GM21528 (cell line): ENCODE measurements around the gene NF1.

Experiments used
- ATAC-seq: cut with Tn5 transposase; IDR thresholded peaks from one replicate; pipeline ENCODE4 v1.9.1; 2021; ENCODE audit warnings: mild to moderate bottlenecking, moderate library complexity; ENCODE audit not compliant: unreplicated experiment, low FRiP score

NF1 gene

DNA sequence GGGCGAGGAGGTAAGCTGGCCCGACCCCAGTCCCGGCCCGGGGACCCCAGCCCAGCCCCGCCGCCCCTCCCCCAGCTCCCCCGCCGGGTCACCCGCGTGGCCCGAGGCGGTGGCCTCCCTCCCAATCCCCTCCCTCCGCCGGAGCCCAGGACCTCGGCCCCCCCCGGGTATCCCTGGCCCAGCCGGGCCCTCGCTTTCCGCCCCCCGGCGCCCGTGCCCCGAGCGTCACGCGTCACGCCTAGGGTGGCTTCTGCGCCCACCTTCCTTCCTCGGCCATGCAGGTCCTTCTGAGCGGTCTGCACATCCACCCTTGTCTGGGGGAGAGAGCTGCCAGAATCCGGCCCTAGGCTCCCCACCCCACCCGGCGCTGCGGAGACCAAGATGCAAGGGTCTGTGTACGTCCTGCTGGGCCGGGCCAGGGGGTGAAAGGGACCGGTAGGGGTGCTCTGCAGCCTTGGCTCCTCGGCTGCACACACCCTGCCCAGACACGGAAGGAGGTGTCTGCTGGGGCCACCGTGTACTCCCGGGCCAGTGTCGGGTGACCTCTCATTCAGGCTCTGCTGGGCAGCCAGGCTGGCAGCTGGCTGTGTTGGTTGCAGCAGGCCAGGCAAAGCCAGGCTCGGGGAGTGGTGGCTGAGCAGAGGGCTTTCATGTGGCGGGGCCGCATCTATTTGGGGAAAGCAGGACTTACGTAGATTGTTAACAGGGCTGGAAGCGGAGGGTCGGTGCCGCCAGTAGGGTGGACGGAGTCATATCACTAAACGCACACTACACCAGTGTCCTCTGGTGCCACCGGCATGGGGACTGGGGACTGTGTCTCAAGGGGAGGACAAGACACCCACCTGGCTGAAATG, 297.5 kb downstream of the NF1 start:
- no peak for ATAC-seq

DNA sequence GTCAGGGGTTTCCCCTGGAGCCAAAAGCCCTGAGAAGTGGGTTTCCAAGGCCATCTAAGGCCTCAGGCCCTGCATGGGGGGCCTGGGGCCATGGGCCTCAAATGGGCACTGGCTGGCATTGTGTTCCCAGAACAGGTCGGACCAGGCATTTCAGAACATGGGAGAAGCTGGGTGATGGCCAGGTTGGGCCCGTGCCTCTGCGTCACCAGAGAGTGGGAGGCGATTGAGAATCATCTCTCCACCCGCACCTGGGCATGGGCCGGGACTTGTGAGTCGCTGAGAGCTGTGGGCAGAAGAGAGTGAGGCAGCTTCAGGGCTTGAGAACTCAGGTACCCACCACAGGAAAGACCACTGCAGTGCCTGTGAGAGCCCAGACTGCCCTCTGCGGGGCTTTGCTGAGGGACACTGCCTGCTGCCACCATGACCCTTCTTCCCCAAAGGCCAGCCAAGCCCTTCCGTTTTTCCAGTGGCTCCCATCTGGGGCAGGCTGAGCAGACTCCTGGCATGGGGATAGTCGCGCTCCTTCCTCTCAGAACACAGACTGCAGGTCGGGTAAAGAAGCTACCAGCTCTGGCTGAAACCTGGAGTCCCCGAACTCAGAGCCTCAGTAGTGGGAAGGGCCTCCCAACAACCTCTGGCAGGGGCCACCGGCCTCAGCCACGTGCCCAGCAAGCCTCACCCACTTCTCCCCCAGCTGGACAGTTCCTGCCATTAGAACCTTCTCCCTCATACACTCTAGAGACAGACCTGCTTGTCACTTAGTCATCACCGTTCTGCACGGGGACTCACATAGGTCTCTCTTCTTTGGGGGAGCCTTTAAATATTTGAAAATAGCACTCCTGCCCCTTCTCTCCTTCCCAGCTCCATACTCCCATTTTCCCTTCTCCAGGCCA, 298.3 kb downstream of the NF1 start:
- ATAC-seq = no peak

DNA sequence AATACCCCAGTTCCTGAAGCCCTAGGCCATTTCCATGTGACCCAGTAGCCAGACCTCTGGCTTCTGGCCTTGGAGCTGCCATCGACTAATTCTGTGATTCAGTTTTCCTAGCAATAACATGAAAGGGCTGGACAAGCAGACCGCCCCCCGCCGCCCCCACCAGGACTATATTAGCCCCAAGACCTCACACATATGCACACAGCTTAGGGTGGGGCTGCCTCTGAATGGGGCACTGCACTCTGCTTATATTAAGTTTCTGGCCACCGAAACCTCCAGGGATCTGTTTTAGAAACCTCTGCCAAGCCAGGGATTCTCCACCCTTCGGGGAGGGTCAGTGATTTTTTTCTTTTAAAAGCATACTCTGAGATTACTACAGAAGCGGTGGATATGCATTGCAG, 299.0 kb downstream of the NF1 start:
- no peak for ATAC-seq

DNA sequence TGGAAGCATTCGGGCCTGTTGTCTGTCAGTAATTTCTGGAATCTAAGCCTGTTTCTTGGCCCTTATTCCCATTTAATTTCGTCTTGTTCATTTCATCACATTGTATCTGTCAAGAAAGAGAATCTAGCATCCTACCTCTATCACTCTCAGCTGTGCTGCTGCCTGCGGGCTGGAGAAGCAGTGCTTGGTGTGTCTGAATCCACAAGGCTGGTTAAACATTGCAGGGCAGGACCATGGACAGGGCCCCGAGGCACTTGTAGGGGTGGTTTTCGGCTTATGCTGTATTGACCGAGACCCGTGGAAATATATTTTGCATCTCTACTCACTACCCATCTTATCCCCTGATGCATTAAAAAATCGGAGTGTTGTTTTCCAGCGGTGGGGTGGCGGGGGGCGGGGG, 299.8 kb downstream of the NF1 start:
- no peak for ATAC-seq

DNA sequence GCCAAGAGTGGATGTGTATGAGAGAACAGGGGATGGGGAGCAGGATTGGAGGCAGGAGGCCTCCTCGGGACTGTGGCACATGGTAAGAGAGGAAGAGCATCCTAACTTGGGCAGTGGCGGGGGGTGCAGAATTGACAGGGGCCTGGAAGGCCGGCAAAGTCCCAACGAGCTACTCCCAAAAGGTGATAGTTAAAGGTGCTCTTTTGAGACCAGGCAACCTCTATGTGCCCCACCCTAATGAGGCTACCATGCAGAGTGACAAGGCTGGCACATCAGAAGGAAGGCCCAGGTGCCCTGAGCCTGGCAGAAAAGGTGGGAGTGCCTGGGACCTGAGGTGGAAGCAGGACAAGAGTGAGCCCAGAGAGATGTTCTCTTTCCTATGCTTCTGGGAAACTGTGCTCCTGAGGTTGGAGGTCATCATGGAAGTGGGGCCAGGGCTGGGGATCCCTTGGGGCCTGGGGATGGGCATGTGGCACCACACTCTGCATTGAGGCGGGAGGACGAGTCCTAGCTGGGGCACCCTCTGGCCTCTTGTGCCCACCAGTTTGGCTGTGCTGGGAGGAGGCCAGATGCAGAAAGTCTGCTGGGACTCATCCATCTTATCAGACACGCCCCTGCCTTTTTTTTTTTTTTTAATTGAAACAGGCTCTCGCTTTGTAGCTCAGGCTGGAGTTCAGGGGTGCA, 302.6 kb downstream of the NF1 start:
- ATAC-seq = no peak

DNA sequence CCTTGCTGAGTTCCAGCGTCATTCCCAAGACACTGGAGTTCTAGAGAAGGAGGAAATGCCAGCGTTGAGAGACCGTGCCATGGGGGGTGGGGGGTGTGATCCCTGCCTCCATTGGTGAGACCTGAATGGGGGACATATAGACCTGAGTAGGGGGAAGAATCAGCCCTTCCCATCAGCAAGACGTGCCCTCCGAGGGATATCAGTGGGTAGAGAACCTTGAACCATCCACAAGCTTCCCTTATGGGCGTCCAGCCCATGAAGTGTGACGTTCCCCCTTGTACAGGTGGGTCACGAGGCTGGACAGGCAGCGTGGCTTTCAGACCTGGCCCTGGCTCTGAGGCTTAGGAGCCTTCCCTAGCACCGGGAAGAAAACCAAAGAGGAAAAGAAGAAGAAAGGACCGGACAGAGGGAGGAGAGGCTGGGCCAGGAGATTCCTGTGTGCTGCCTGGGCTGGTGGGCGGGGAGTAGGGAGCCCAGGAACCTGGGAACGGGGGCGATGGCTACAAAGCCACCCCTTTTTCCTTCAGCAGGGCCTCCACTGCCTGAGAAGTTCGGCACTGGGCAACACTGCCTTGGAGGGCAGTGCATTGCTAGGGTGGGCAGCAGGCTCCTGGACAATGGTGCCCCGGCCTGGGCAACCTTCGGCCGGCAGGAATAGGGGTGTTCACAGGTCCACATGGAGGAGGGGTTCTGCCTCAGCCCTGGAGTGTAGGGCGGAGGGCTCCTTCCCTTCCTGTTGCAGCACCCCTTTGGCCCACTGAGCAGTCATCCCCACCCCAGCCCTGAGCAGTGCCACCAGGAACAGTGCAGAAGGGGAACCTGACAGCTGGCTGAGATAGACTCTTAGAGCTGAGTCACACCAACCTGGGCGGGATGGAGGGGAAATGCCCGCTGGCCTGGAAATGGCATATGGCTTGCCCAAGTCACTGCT, 303.9 kb downstream of the NF1 start:
- no peak for ATAC-seq

DNA sequence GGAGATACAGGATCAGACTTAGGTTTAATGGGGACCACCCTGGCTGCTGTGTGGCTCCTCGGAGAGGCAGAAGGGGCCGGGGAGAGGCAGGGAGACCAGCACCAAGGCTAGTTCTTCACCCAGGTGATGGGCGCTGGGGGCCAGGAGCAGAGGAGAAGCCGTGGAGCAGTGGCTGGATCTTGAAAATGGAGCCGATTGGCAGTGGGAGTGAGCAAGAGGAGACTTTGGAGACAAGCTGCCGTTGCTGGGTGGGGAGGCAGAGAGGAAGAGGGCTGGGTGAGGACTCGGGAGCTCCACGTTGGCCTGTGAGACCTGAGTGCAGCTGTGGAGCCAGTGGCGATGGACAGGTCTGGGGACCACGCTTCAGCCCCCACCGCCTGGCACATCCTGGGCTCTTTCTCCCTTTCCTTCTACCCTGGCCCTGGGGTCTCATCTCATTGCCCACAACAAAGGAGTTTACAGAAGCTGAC, 305.7 kb downstream of the NF1 start:
- ATAC-seq = no peak

DNA sequence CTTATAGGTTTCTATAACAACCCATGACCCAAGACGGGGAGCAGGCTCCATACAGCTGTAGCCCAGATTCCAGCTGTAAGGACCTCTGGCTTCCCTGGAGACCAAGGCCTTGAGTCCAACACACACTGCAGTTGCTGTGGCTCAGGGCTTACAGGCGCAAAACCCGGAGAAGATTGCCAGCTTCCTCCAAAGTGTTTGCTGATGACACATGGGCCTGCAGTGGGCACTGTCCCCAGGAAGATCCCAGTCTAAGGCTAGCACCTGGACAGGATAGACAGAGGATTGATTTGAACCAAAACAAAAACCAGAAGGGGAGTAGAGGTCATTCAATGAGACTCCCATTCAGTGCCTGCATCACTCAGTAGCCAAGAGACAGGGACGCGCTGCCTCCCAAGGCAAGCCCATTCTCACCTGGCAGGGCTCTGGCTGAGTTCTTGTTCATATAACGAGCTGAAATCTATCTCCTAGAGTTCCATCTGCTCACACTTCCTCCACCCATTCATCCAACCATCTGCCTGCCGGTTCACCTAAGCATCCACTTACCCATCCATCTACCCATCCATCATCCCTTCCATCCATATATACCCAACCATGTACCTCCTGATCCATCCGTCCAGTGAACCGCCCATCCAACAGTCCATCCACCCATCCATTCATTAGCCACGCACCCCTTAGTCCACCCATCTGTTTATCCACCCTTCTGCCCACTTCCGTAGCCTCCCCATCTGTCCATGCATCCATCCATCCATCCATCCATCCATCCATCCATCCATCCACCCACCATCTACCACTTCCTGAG, 306.9 kb downstream of the NF1 start:
- ATAC-seq = no peak

DNA sequence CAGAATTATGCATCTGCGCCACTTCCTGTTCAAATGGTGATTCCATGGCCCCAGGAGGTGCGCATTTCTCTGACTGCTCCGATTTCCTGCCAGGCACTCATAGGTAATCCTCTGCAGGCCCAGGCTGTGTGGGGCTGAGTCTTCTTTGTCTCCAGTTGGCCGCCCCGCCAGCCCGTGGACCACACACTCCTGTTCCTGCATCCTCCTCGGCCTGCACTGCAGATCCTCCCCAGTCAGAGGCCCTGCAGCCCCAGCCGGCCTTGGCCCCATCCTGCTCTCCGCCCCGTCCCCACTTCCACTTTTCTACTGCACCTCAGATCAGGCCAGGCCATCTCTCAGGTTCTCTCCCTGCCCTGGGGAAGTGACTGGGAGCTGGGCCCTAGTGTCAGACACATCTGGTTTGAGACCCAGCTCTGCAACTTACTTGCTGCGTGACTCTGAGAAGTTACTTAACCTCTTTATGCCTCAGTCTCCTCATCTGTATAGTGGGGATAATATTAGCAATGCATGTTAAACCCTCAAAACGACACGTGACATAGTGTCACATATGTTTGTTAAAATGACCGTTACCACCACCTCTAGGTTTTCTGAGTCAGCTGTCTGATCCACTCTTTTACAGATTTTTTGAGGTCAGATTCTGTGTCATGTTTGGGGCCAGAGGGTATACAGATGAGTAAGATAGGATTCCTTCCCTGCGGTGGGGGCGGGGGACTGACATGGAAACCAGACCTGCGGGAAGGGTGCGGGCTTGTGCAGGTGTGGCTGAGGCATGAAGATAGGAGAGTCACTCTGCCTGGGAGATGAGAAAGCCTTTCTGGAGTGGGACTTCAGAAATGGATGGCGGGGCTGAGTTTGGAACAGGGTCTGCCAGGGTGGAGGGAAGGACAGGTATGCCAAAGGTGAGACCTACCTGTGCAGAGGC, 309.5 kb downstream of the NF1 start:
- ATAC-seq = no peak

DNA sequence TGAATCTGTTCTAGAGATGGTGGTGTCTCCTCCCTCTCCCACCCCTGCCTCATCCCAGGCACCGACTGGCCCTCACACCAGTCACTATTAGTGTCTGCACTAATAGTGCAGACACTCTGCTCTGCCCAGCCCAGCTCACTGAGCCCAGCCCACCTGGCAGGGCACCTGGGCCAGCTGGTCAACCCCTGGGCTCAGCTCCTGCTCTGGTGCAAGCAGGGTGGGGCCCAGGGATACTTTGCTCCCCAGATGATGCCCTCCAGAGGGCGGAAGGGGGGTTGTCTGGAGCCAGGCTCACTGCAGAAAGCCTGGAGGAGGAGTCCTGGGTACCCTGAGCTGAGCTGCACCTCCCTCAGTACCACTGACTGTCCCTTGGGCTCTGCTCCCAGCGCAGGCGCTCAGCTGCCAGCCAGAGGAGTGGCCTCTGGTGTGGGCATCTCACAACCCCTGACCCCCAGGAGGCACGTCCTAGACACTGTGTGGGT, 311.2 kb downstream of the NF1 start:
- ATAC-seq = no peak

DNA sequence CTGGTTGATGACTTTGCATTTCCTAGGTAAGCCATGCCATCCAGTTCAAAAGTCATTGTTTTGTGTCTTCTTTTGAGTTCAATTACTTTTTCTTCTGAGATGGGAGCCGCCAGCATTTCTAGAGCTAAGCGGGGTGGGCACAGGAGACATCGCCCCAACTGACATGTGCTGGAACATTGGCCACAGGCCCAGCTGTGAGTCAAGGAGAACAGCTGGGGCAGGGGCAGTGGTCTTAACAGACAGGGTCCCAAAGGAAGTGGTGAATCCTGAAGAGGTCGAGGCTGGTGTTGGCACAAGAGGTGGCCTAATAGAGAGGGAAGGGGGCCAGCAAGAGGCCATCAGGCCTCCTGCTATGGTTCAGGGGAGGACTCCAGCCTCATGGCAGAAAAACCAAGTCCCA, 313.8 kb downstream of the NF1 start:
- ATAC-seq = no peak

DNA sequence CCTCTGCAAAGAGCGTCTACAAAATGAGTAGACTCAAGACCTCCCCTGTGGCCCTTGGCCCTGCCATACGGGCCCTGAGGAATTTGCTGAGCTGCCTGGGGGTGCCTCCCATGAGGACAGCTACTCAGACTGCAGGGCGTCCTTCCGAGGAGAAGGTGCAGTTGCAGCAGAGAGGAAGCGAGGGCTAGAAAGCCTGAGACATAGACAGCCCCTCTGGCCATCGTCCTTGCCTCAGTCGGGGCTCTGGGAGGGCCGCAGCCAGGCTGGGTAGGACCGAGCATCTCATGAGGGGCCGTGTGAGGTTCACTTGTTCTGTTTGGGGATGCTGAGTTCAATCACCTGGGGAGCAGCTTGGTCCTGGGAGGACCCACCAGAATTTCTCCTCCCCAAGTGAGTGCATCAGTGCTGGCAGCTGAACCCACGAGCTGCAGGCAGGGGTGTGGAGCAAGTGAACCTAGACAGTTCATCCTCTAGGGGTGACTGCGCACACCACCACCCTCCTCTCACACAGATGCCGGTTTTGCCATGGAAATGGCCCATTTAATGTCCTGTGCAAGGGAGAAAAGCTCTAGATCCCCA, 317.0 kb downstream of the NF1 start:
- ATAC-seq = no peak

DNA sequence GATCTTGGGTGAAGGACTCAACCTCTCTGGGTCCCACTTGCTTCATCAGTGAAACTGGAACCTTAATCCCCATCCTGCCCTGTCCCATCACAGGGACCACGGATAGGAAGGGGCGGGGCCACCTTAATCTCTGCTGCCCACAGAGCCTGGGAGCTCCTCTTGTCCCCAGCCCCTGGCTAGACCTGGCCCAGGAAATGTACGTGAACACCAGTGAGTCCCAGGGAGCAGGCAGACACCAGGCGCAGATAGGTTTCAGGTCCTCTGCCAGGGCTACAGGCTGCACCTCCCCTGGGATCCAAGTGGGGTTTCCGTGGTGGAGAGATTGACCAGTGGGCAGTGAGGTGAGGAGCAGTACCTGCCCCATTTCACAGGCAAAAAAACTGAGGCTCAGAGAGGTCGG, 317.7 kb downstream of the NF1 start:
- ATAC-seq = no peak

DNA sequence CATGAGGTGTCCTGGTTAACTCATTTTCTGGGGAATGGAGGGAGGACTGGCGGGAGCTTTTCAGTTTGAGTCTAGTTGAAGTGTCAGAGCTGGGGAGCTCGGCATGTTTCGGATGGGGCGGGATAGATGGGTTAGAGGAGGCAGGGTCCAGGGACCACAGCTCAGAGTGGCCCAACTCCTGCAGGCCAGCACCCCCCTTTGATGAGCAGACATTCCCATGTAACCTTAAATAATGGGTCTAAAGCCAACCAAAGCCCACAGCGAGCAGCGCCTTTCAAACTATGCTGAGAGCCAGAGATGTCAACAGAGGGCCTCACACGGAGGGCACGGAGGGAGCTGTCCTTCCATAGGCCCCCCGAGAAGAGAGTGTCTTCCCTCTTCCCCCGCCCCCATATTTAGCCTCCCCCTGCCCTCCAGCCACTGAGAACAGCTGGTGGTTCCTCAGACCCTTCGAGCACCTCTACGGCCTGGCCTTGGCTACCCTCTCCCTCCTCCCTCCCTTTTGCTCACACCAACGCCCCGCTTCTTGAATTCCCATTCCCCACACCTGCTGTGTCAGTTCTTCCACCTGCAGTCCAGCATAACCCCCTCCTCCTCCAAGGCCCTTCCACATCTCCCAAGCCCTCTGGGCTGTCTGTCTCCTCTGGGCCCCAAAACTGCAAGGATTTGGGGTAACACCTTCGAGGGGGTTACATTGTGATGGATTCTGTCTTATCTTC, 318.5 kb downstream of the NF1 start:
- ATAC-seq = no peak

DNA sequence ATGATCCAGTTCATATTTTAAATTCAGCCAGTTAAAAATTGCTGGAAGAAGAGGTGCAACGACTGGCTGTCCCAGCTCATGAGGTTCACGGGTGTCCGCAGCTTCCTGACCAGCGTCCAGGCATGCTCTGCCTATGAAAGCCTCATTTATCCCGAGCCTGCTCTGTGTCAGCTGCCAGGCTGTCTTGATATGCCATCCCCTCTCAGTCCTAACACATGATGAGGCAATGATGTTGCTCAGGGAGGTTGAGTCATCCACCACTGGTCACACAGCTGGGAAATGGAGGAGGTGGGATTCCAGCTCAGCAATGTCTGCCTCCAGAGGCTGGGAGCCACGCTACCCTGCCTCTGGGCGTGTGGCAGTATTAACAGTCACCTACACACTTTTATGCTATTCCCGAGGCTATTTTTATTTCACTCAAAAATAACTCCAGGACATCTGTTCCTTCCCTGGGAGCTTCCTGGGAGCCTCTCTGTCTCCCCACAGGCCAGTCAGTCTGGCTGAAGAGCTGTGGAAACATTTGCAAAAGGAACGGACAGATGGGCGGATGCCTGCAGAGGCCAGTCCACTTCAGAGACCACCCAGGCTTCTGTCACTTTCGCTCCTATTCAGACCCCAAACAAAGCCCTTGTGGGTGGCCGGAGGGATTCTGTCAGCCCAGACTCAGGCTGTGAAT, 319.2 kb downstream of the NF1 start:
- no peak for ATAC-seq

DNA sequence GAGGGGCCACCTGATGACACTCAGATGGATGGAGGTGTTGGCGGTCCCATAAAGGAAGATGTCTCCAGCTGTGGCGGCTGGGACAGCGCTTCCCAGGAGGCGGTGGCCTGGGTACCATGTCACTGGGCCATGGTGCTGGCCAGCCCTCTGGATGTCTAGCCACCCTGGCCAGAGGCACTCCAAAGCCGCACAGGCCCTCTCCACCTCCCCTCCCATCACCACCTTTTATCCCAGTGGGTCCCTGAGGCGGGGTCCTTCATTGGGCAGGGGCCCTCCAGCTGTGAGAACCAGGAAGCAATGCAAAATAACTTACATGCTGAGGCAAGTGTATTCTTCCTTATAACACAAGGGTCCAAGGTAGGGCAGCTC, 319.8 kb downstream of the NF1 start:
- no peak for ATAC-seq
